Dendritic cell treated with granulocyte-macrophage colony-stimulating factor and Interleukin-4, amounts not matched to agents 40 ng/mL and 50 ng/mL, for 4 days (primary cell): ENCODE data around the gene AOX1.

Experiments used
- H3K27ac Mint-ChIP-seq: one replicate; pipeline ENCODE4 v1.8.0; 2022; ENCODE audit warnings: mild to moderate bottlenecking, mixed read lengths
- H3K27me3 Mint-ChIP-seq: one replicate; pipeline ENCODE4 v1.8.0; 2022; ENCODE audit warnings: mild to moderate bottlenecking, mixed read lengths
- H3K36me3 Mint-ChIP-seq: one replicate; pipeline ENCODE4 v1.8.0; 2022; ENCODE audit warnings: low read depth, mixed read lengths
- H3K4me1 Mint-ChIP-seq: one replicate; pipeline ENCODE4 v1.8.0; 2022; ENCODE audit warnings: low read depth, mixed read lengths
- H3K4me3 Mint-ChIP-seq: one replicate; pipeline ENCODE4 v1.8.0; 2022; ENCODE audit warnings: mild to moderate bottlenecking, moderate library complexity, mixed read lengths
- H3K9me3 Mint-ChIP-seq: one replicate; pipeline ENCODE4 v1.8.0; 2022; ENCODE audit warnings: mixed read lengths
- intact Hi-C: fragments of 100-400 bp; cut with micrococcal nuclease; formaldehyde crosslinking; loops from one replicate; pipeline ENCODE4 v1.15.0; 2022

Gene AOX1

DNA sequence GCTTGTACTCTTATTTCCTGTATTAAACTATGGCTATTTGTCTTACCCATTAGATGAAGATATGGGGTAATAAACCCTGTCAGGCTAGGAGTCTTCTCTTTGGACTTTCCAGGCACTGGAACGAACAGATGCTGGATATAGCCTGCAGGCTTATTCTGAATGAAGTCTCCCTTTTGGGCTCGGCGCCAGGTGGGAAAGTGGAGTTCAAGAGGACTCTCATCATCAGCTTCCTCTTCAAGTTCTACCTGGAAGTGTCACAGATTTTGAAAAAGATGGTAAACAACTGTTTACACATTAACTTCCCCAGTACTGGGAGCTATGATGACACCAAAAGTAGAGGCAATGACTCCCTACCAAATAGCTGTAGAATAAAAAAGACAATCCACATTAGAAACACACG is 27.9 kb downstream of the AOX1 start:
- intact Hi-C loops: no loop called here
- H3K4me3 Mint-ChIP-seq: no peak overlapping the region
- no peaks in the 10 kb centered on the region for H3K36me3 Mint-ChIP-seq
- H3K9me3 Mint-ChIP-seq: no peaks in the 10 kb centered on the region
- H3K27ac Mint-ChIP-seq: no peak overlapping the region
- peaks cover 33% of the 10 kb centered on the region for H3K4me1 Mint-ChIP-seq
- no peaks in the 10 kb centered on the region for H3K27me3 Mint-ChIP-seq

DNA sequence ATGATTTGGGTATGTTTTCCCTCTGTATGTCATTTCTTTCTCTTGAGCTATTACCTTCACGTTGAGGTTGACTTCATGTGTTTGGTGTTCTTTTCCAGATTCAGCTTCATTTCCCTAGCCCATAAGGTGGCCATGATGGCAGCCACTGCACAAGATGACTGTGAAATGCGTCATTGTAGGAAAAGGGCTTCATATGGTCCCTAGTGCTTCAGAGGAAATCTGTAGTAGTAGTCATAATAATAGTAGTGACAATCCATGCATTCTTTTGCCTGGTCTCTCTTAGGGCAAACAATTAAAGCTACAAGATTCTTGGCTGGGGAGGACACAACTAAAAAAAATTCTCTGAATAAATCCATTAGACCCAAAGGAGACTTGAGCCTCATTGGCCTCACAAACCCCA is 28.4 kb downstream of the AOX1 start:
- Mint-ChIP-seq H3K27me3 (no peaks in the 10 kb centered on the region), H3K36me3 (no peaks in the 10 kb centered on the region), H3K9me3 (no peaks in the 10 kb centered on the region), H3K27ac (no peak overlapping the region), H3K4me3 (no peak overlapping the region), H3K4me1 (peaks cover 33% of the 10 kb centered on the region)
- intact Hi-C loops: no loop called here

DNA sequence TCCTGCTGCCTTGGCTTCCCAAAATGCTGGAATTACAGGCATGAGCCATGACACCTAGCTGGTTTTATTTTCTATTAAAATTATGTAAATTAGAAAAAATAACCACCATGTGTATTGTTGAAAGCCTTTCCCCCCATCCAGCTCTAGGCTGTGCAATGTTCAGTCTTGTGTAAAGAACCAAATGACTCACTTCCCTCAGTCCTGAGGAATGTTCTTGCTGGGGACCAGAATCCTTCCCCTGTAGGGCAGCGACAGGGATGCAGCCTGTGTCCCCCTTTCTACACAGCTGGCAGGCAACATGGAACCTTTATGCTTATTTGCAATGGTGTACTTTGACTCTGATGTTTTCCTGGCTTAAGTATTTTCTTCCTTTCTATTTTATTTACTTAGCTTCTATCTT is 29.4 kb downstream of the AOX1 start:
- no peaks in the 10 kb centered on the region for H3K27me3 Mint-ChIP-seq
- no peak overlapping the region for H3K27ac Mint-ChIP-seq
- H3K36me3 Mint-ChIP-seq: no peaks in the 10 kb centered on the region
- H3K9me3 Mint-ChIP-seq: no peaks in the 10 kb centered on the region
- no peak overlapping the region for H3K4me3 Mint-ChIP-seq
- intact Hi-C loops: no loop called here
- peaks cover 33% of the 10 kb centered on the region for H3K4me1 Mint-ChIP-seq

DNA sequence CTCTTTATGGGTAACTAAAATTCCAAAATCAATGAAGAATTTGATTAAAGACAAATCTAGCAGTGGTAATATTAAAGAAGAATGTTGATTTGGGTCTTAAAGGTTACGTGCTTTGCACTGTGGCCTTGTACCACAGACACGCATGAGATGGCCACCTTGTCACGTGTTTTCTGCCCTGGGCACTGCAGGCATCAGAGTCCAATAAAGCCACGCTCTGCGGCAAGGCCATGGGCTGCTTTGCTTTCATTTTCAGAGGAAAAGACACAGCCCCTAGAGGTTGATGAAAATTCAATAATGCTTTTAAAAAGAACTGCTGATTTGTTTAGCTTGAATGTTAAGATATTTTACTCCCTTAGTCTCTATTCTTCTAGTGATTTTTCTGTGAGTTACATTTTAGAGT is 30.4 kb downstream of the AOX1 start:
- Mint-ChIP-seq H3K27ac (peak overlapping the region; percentile 58), H3K36me3 (no peaks in the 10 kb centered on the region), H3K4me3 (peak overlapping the region; percentile 57), H3K4me1 (peaks cover 33% of the 10 kb centered on the region), H3K27me3 (no peaks in the 10 kb centered on the region), H3K9me3 (no peaks in the 10 kb centered on the region)
- intact Hi-C loops: no loop called here

DNA sequence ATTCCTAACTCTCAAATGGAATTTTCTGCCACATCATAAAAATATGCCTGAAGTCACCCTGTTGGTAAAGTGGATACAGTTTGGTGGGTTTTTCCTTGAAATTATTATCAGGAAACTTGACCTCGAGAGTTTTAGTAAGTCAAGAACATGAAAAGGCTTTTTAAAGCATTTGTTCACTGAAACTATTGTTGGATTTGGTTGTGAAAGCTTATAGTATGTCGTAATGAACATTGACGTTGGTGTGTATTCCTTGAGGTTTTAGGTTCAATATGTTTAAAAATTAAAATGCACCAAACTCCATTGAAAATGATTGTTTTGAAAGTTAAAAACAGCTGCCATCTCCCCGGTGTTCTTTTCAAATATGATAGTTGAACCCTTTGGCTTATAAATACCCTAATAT is 30.8 kb downstream of the AOX1 start:
- Mint-ChIP-seq H3K36me3 (no peaks in the 10 kb centered on the region), H3K9me3 (no peaks in the 10 kb centered on the region), H3K4me1 (peaks cover 33% of the 10 kb centered on the region), H3K27me3 (no peaks in the 10 kb centered on the region), H3K27ac (peak overlapping the region; percentile 58), H3K4me3 (peak overlapping the region; percentile 57)
- intact Hi-C loops: no loop called here

DNA sequence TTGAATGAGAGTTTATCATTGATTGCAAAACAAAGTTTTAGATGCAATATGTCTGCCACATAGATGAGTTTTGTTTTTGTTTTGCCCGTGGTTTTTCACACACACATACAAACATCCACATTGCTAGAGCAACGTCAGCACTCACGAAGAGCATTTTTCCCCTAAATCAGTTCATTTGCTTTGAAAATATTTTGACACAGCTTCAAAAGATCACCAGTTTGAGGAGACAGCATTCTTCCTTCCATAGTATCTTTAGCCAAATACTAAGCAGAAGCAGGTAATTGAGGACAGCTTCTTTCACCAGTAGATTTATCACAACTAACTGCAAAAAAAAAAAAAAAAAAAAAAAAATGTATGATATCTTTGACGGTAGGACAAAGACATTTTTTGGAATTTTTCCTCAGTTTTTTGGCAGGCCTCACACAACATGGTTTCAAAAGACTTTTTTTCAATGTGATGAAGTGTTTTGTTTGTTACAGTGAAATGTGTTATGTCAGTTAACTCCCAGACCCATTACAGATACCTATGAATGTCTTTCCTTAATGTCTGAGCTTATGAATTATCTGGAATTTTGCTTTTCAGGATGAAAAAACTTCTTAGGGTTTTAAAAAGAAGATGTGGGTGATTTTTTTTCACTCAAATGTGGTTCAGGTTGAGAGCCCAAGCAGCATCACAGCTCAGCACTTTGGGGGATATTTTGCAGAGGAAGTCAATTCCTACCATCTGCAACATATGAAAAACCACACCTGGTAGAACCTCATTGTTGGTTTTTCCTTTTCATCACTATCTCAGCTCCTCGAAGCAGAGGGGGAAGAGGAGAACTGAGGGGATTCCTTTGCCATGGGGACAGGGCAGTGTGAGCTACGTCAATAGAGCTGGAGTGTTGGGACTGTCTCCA is 31.6 kb downstream of the AOX1 start:
- Mint-ChIP-seq H3K27ac (peak overlapping the region; percentile 58), H3K9me3 (no peaks in the 10 kb centered on the region), H3K4me1 (peaks cover 33% of the 10 kb centered on the region), H3K36me3 (no peaks in the 10 kb centered on the region), H3K27me3 (no peaks in the 10 kb centered on the region), H3K4me3 (no peak overlapping the region)
- intact Hi-C loops: no loop called here

DNA sequence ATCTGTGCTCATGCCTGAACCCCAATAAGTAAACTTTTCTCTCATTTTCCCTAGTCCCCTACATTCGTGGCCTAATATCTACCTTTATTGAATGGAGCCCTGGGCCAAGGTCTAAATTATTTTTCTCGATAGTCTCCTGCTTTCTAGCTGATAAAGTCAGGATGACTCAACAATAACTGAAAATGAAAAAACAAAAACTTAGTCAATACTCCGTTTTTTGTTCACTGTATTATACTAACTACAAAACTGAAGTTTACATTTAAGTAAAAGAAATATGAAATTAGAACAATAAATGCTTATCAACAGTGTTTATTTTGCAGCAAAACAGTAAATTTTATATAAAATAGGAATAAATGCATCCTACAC is 32.2 kb downstream of the AOX1 start:
- Mint-ChIP-seq H3K9me3 (no peaks in the 10 kb centered on the region), H3K4me3 (no peak overlapping the region), H3K4me1 (peaks cover 33% of the 10 kb centered on the region), H3K27ac (peak overlapping the region; percentile 31), H3K27me3 (no peaks in the 10 kb centered on the region), H3K36me3 (no peaks in the 10 kb centered on the region)
- intact Hi-C loops: no loop called here

DNA sequence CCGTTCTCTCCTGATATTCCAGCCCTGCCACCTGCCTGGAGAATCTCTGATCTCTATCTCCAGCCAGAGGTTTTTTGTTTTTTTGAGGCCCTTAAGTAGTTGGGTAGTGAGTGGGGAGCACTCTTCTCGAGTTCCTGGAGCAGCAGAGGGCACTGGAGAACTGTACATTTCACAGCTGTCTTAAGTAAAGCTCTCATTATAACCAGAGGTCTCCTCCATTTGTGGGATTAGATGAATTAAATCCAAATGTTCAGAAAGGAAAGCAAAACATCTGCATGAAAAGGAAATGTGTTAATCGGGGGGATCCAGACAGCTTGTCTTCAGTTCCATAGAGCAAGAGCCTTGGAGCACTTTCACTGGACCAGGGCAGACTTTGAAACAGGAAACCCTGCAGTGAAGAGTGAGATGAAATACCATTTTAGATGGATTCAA is 32.8 kb downstream of the AOX1 start:
- H3K27me3 Mint-ChIP-seq: no peaks in the 10 kb centered on the region
- peaks cover 35% of the 10 kb centered on the region for H3K4me1 Mint-ChIP-seq
- H3K9me3 Mint-ChIP-seq: no peaks in the 10 kb centered on the region
- no peaks in the 10 kb centered on the region for H3K36me3 Mint-ChIP-seq
- H3K4me3 Mint-ChIP-seq: no peak overlapping the region
- intact Hi-C loops: no loop called here
- peak overlapping the region; percentile 31 for H3K27ac Mint-ChIP-seq

DNA sequence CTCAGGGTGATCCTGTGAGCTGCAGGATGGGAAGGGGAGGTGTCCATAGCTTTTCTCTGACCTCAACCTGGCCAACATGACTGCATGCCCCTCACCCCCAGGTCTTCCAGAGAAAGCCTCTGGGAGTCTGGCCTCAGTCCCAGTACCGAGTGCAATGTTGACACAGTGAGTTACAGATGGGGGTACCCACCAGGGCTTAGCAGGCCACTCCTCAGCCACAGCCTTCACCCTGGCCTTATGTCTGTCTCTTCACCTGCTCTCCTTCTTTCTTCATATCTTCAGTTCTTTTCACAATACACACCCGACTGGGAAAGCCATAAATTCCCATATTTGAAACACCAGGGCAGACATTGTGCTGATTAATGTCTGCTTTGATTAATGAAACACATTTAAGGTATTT is 33.5 kb downstream of the AOX1 start:
- intact Hi-C loops: no loop called here
- Mint-ChIP-seq H3K36me3 (no peaks in the 10 kb centered on the region), H3K27me3 (no peaks in the 10 kb centered on the region), H3K4me1 (peaks cover 42% of the 10 kb centered on the region), H3K9me3 (no peaks in the 10 kb centered on the region), H3K4me3 (no peak overlapping the region), H3K27ac (no peak overlapping the region)

DNA sequence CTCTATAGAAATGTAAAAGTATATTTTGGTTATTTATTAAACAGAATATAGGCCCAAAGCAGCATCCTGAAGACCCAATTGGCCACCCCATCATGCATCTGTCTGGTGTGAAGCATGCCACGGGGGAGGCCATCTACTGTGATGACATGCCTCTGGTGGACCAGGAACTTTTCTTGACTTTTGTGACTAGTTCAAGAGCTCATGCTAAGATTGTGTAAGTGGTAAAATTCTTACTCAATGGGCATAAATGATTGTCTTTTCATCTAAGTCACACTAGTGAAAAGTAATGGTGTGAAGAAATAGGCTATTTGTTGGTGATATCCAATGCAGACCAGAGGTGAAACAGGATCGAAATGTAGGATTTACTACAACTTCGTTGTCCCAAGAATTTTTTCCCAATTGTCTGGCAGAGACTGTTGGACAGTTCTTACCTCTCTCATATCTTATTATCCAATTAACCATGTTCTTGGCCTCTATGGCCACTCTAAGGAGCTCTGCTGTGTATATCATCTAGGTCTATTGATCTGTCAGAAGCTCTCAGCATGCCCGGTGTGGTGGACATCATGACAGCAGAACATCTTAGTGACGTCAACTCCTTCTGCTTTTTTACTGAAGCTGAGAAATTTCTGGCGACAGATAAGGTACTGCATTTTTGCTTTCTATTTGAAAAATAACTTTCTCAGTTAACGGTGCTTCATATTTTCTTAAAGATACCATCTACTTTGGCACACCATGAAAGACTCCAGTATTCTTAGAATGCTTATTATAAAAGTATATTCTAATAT is 35.0 kb downstream of the AOX1 start:
- intact Hi-C loops: no loop called here
- H3K4me1 Mint-ChIP-seq: peaks cover 33% of the 10 kb centered on the region
- no peak overlapping the region for H3K4me3 Mint-ChIP-seq
- no peaks in the 10 kb centered on the region for H3K36me3 Mint-ChIP-seq
- H3K9me3 Mint-ChIP-seq: no peaks in the 10 kb centered on the region
- no peak overlapping the region for H3K27ac Mint-ChIP-seq
- no peaks in the 10 kb centered on the region for H3K27me3 Mint-ChIP-seq

DNA sequence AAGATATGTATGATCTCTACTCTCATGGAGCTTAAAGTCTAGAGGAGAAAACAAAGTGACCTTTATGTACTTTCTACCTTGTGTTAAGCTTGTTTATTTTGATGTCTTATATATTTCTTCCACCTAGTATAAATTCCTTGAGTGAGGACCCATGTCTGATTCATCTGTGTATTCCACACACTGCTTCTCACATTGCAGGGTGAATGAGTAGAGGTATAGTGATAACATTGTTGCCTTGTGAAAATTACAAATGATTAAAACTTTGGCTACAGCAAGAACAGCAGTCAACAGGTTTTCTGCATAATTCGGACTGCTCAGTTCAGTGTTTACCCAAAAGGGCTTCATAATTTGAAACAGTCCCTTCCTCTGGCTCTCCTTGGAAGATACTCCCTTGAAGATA is 36.3 kb downstream of the AOX1 start:
- Mint-ChIP-seq H3K4me1 (peaks cover 21% of the 10 kb centered on the region), H3K36me3 (no peaks in the 10 kb centered on the region), H3K9me3 (no peaks in the 10 kb centered on the region), H3K27ac (no peak overlapping the region), H3K4me3 (no peak overlapping the region), H3K27me3 (no peaks in the 10 kb centered on the region)
- intact Hi-C loops: no loop called here

DNA sequence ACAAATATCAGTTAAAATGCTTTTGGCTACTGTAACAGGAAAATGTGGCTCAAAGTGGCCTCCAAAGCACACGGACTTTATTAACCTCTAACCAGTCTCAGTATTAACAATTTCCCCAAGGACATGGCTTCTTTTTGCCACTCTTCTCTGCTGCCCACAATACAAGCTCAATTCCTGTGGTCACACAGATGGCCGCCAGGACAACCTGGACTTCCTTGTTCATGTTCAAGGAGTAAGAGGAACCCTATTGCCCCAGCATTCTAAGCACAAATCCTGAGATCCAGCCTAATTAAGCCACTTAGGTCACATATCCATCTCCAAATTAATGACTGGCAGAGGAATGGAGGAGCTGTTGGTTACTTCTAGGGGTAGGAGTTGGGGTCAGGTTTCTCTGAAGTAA is 38.2 kb downstream of the AOX1 start:
- Mint-ChIP-seq H3K9me3 (no peaks in the 10 kb centered on the region), H3K27me3 (no peaks in the 10 kb centered on the region), H3K36me3 (no peaks in the 10 kb centered on the region), H3K4me3 (no peak overlapping the region), H3K27ac (no peak overlapping the region), H3K4me1 (peaks cover 8% of the 10 kb centered on the region)
- intact Hi-C loops: no loop called here

DNA sequence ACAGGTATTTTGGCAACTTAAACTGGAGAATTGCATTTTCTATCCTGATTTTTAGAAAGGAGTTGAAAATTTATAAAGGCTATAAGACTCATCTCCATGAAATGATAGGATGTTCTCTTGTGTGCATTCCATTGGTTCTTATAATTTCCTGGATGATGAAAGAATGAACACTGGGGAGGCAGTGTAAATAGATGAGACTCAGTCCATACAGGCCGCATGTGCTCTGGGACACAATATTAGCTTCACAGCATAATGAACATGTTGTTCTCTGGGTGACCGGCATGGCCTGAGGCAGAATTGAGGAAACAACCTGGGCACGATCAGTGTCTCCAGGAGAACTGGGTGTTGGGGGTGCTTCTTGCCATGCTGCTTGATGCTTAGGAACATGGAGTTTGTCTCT is 38.8 kb downstream of the AOX1 start:
- Mint-ChIP-seq H3K36me3 (no peaks in the 10 kb centered on the region), H3K9me3 (no peaks in the 10 kb centered on the region), H3K27me3 (no peaks in the 10 kb centered on the region), H3K4me3 (no peak overlapping the region), H3K4me1 (peaks cover 8% of the 10 kb centered on the region), H3K27ac (no peak overlapping the region)
- intact Hi-C loops: no loop called here

DNA sequence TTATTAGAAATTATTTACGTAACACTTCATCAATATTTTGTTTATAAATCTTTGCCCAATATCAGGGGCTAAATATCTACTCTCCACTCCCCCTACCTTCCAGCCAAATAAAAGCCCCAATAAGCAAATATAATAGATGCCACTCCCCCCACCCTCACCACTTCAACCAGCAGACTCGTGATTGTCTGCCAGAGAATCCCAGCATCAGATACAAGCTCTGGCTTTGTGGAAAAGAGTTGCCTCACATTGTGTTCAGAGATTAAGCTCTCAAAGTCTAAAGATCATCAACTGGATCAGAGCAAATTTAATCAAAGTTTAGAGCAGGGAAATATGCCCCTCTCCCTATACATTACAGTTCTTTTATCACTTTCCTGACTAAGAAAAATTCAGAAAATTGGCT is 39.5 kb downstream of the AOX1 start:
- H3K4me3 Mint-ChIP-seq: no peak overlapping the region
- H3K4me1 Mint-ChIP-seq: peaks cover 8% of the 10 kb centered on the region
- no peak overlapping the region for H3K27ac Mint-ChIP-seq
- intact Hi-C loops: no loop called here
- no peaks in the 10 kb centered on the region for H3K9me3 Mint-ChIP-seq
- no peaks in the 10 kb centered on the region for H3K36me3 Mint-ChIP-seq
- no peaks in the 10 kb centered on the region for H3K27me3 Mint-ChIP-seq
